Panc1 (cell line): ENCODE measurements around the gene AGBL1. TPM values are rescaled to one million over a fixed set of nuclear protein-coding genes. Genes with fewer than 3 reads are reported as not detected.

Experiments used
- ATAC-seq: fragments of 200-7000 bp; cut with Tn5 transposase; 2 replicates; pipeline ENCODE4 v1.9.1; 2020; ENCODE audit warnings: mild to moderate bottlenecking, moderate library complexity
- BruUV-seq: library from RNA; stranded (reverse); fragments of 400-500 nt; replicated peaks from 2 replicates; lab custom pipeline; 2021; lab: Mats Ljungman, UMichigan
- CTCF ChIA-PET: fragments of 300-600 bp; sonication (Branson Sonifier 250); formaldehyde crosslinking; loops from one replicate; lab custom pipeline; 2022; ENCODE audit warnings: antibody characterized with exemption; lab: Charles Lee
- POLR2A ChIA-PET: fragments of 300-600 bp; sonication (Branson Sonifier 250); formaldehyde crosslinking; loops from one replicate; lab custom pipeline; 2022; ENCODE audit warnings: antibody characterized with exemption; lab: Charles Lee
- DNase-seq: peaks from one replicate; pipeline ENCODE4 v3.0.0-alpha.2; 2010; ENCODE audit warnings: low read depth, low spot score
- H3K27ac ChIP-seq: 2 replicates; pipeline ENCODE4 v1.5.1; 2011; ENCODE audit warnings: mild to moderate bottlenecking, low read length, inconsistent platforms
- H3K27me3 ChIP-seq: fragments of 200-500 bp; sonication (Bioruptor generic); 2 replicates; pipeline ENCODE4 v1.6.0; 2014; ENCODE audit warnings: low read length, inconsistent platforms; ENCODE audit not compliant: control insufficient read depth, insufficient read depth
- H3K36me3 ChIP-seq: fragments of 200-500 bp; sonication (Bioruptor generic); 2 replicates; pipeline ENCODE4 v1.5.1; 2014; ENCODE audit warnings: inconsistent platforms, mild to moderate bottlenecking, low read length, moderate library complexity; ENCODE audit not compliant: control insufficient read depth, insufficient read depth
- H3K4me1 ChIP-seq: 2 replicates; pipeline ENCODE4 v1.5.1; 2011; ENCODE audit warnings: inconsistent platforms, mild to moderate bottlenecking, low read length, moderate library complexity; ENCODE audit not compliant: control insufficient read depth, insufficient read depth
- H3K4me3 ChIP-seq, 2 experiments: 2 replicates each; pipeline ENCODE4 v1.5.1; 2011 to 2012; ENCODE audit warnings: low read depth in 2 of 2, low read length in 2 of 2, mild to moderate bottlenecking in 2 of 2, inconsistent platforms in 1 of 2, moderate library complexity in 1 of 2
- H3K9me3 ChIP-seq: fragments of 200-500 bp; sonication (Bioruptor generic); 2 replicates; pipeline ENCODE4 v1.5.1; 2014; ENCODE audit warnings: low read depth, mild to moderate bottlenecking, inconsistent platforms, low read length, moderate library complexity; ENCODE audit not compliant: control insufficient read depth, insufficient read depth
- POLR2AphosphoS5 ChIP-seq: IDR thresholded peaks from 2 replicates; pipeline ENCODE4 v1.6.1; 2012; ENCODE audit warnings: mild to moderate bottlenecking, low read depth, low read length, moderate library complexity
- SIN3A ChIP-seq: IDR thresholded peaks from 2 replicates; pipeline ENCODE4 v1.6.1; 2012; ENCODE audit warnings: low read depth, mild to moderate bottlenecking, low read length, moderate library complexity, borderline replicate concordance; ENCODE audit not compliant: insufficient read depth
- TCF7L2 ChIP-seq: IDR thresholded peaks from 2 replicates; pipeline ENCODE4 v1.6.1; 2011; ENCODE audit warnings: mild to moderate bottlenecking, low read depth, low read length, inconsistent platforms
- in situ Hi-C: cut with HindIII; loops from 2 replicates; pipeline ENCODE4 v1.10.0; 2016; ENCODE audit warnings: low sequenced_read_pairs, low pct_unique_long_range_greater_than_20kb
- intact Hi-C: fragments of 100-400 bp; cut with micrococcal nuclease; formaldehyde crosslinking; loops from one replicate; pipeline ENCODE4 v1.10.0; 2022; ENCODE audit not compliant: unreplicated experiment
- total RNA-seq: library from RNA; stranded (reverse); gene quantifications from one replicate; pipeline ENCODE4 v1.2.1, GENCODE V29; 2021; ENCODE audit not compliant: unreplicated experiment
- TF ChIP-seq, protein P1 (sequence below): fragments of 450-650 bp; IDR thresholded peaks from 2 replicates; pipeline ENCODE4 v1.5.1; 2017; ENCODE audit warnings: mild to moderate bottlenecking
- TF ChIP-seq, protein P2 (sequence below), 2 experiments: IDR thresholded peaks; 2 replicates each; pipeline ENCODE4 v1.6.1; 2011 to 2012; ENCODE audit warnings: low read depth in 2 of 2, control low read depth in 1 of 2, low read length in 1 of 2, mild to moderate bottlenecking in 1 of 2, moderate library complexity in 1 of 2; ENCODE audit not compliant: insufficient read depth in 1 of 2

AGBL1 gene
- total RNA-seq, 1 experiment from 2014 or later: not detected

GRCh38 chr15:86942285-86942684, 862.6 kb downstream of the AGBL1 start:
- no peaks in the 10 kb centered on the region for H3K4me1 ChIP-seq
- CTCF ChIA-PET: no interaction called here
- intact Hi-C loops: no loop called here
- no peak overlapping the region for H3K4me3 ChIP-seq
- TF ChIP-seq, protein P1, sequence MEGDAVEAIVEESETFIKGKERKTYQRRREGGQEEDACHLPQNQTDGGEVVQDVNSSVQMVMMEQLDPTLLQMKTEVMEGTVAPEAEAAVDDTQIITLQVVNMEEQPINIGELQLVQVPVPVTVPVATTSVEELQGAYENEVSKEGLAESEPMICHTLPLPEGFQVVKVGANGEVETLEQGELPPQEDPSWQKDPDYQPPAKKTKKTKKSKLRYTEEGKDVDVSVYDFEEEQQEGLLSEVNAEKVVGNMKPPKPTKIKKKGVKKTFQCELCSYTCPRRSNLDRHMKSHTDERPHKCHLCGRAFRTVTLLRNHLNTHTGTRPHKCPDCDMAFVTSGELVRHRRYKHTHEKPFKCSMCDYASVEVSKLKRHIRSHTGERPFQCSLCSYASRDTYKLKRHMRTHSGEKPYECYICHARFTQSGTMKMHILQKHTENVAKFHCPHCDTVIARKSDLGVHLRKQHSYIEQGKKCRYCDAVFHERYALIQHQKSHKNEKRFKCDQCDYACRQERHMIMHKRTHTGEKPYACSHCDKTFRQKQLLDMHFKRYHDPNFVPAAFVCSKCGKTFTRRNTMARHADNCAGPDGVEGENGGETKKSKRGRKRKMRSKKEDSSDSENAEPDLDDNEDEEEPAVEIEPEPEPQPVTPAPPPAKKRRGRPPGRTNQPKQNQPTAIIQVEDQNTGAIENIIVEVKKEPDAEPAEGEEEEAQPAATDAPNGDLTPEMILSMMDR: no peak
- TF ChIP-seq, protein P2, sequence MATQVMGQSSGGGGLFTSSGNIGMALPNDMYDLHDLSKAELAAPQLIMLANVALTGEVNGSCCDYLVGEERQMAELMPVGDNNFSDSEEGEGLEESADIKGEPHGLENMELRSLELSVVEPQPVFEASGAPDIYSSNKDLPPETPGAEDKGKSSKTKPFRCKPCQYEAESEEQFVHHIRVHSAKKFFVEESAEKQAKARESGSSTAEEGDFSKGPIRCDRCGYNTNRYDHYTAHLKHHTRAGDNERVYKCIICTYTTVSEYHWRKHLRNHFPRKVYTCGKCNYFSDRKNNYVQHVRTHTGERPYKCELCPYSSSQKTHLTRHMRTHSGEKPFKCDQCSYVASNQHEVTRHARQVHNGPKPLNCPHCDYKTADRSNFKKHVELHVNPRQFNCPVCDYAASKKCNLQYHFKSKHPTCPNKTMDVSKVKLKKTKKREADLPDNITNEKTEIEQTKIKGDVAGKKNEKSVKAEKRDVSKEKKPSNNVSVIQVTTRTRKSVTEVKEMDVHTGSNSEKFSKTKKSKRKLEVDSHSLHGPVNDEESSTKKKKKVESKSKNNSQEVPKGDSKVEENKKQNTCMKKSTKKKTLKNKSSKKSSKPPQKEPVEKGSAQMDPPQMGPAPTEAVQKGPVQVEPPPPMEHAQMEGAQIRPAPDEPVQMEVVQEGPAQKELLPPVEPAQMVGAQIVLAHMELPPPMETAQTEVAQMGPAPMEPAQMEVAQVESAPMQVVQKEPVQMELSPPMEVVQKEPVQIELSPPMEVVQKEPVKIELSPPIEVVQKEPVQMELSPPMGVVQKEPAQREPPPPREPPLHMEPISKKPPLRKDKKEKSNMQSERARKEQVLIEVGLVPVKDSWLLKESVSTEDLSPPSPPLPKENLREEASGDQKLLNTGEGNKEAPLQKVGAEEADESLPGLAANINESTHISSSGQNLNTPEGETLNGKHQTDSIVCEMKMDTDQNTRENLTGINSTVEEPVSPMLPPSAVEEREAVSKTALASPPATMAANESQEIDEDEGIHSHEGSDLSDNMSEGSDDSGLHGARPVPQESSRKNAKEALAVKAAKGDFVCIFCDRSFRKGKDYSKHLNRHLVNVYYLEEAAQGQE (IDR thresholded peaks at IDR 0.05; ENCODE audit: insufficient read depth in 1 of 2, low read depth in 2 of 2, low read length in 1 of 2): no peak
- TF ChIP-seq SIN3A: no peak
- no peak for TF ChIP-seq POLR2AphosphoS5
- TF ChIP-seq TCF7L2: no peak
- DNase-seq: no peak
- in situ Hi-C loops: no loop called here
- POLR2A ChIA-PET: no interaction called here
- BruUV-seq: no TSS peak
- no peaks in the 10 kb centered on the region for H3K36me3 ChIP-seq
- H3K9me3 ChIP-seq: no peaks in the 10 kb centered on the region
- no peaks in the 10 kb centered on the region for H3K27me3 ChIP-seq
- no peak for ATAC-seq
- no peak overlapping the region for H3K27ac ChIP-seq

DNA sequence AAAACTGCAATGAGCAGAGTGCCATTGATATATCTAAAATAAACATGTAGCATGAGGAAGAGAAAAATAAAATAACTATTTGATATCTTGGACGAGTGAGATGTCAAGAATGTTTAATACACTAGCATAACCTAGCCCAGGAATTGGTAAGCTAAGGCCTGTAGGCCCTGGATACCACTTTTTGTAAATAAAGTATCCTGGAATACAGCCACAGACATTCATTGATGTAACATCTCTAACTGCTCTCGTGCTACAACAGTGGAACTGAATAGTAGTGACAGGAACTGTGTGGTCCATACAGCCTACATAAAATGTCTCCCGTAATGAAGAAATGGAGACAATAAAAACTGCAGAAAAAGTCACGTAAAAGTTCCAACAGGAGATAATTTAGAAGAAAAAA, 869.0 kb downstream of the AGBL1 start:
- intact Hi-C loops (no loop called here), in situ Hi-C loops (no loop called here)
- Histone ChIP-seq H3K9me3 (no peaks in the 10 kb centered on the region), H3K27ac (no peak overlapping the region), H3K4me1 (no peaks in the 10 kb centered on the region), H3K4me3 (no peak overlapping the region), H3K27me3 (no peaks in the 10 kb centered on the region; the same call in 1 of the 2 replicates), H3K36me3 (no peaks in the 10 kb centered on the region)
- DNase-seq (no peak), ATAC-seq (no peak)
- TF ChIP-seq, protein P2 (IDR thresholded peaks at IDR 0.05; ENCODE audit: insufficient read depth in 1 of 2, low read depth in 2 of 2, low read length in 1 of 2): no peak
- TF ChIP-seq, protein P1: no peak
- TF ChIP-seq TCF7L2: no peak
- no peak for TF ChIP-seq SIN3A
- no peak for TF ChIP-seq POLR2AphosphoS5
- ChIA-PET POLR2A (no interaction called here), CTCF (no interaction called here)
- BruUV-seq: no TSS peak
